ENCODE measurements around the gene MARF1. TPM values are rescaled to one million over a fixed set of nuclear protein-coding genes. Genes with fewer than 3 reads are reported as not detected.

Gene MARF1
- total RNA-seq, result 10.4 and 24.0 TPM in 2 replicates

DNA sequence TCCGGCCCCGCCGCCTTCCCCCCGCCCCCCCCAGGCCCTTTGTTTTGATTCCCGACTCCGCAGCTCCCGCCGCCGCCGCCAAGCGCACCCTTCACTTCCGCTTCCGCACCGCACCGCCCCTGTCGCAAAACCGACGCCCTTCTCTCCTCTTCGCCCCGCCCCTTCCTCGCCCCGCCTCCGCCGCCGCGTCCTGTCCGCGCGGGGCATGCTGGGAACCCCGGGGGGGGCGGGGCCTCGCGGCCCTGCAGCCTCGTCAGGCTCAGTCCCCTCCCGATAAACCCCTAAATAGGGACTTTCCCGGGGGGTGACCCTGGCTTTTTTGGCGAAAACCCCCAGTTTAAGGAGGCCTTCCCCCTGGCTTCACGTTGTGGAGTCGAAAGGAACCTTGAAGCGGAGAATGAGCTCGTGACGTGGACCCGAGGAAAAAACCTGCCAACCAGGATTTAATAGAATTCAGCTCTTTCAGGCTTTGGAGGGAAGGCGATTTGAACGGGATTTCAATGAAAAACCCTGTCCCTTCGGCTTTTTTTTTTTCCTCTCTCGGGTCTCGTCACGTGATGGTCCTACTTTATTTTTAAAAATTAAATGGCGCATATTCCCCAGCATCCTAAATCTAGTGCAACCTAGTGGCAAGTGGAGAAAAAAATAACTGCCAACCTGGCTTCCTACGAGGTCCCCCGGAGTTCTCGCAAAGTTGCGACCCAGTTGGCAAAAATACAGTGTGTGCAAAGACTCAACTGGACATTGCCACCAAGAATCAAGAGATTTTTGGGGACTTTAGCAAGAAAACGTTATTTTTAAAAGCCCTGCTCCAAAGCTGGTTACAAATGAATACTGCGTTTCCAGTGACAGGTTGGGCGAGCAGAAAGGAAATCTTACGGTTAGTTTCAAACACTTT lies at the start of gene MARF1:
Gene MARF1 (minus strand): TSS at position 107 of the 898 bp plus-strand sequence. CDS start 3,921 bp downstream, outside the sequence.

GRCh38 chr16:15650019-15650697 lies 7.2 kb upstream of the MARF1 start, which contains the start of gene NDE1:
NDE1 (plus strand) TSS chr16:15650245; CDS start chr16:15664779, 14,534 bp downstream.

Other genes with a start within 250 kb of the MARF1 start
- gene MPV17L, start 247.4 kb downstream of the MARF1 start, total RNA-seq, result under 0.01 and 0.19 TPM in 2 replicates
- 9.9 and 20.7 TPM in 2 replicates for gene BMERB1, start 208.6 kb downstream of the MARF1 start, total RNA-seq
- 33.5 and 41.4 TPM in 2 replicates for gene NDE1, start 7.1 kb upstream of the MARF1 start, total RNA-seq
- 0.32 TPM in 1 of 2 replicates, not detected in the other for gene MYH11, start 213.9 kb upstream of the MARF1 start, total RNA-seq
- gene CEP20, start 245.4 kb upstream of the MARF1 start, total RNA-seq, result 17.3 and 19.5 TPM in 2 replicates